Stomach (tissue), 9 donors: Measurements from ENCODE around the gene CORO2B. TPM values are rescaled to one million over a fixed set of nuclear protein-coding genes. Genes with fewer than 3 reads are reported as not detected.

Experiments used
- DNase-seq, 2 donors: peaks; one replicate each; pipeline versions ENCODE4 v3.0.0 to v3.0.0-alpha.2; 2013 to 2019
- H3K27ac ChIP-seq, 5 donors: fragments of 200-600 bp in 4 of 5; sonication (generic) in 4 of 5; one replicate each; pipeline ENCODE4 v1.5.1; 2013 to 2019; ENCODE audit warnings: mild to moderate bottlenecking in 1 of 5, moderate library complexity in 1 of 5
- H3K27me3 ChIP-seq, 3 donors: fragments of 200-600 bp; sonication (generic); one replicate each; pipeline ENCODE4 v1.5.1; 2017 to 2019; ENCODE audit warnings: mixed run types in 1 of 3
- H3K36me3 ChIP-seq, 4 donors: fragments of 200-600 bp; sonication (generic); 1 replicate in 3 of 4; 2 replicates in 1 of 4; pipeline ENCODE4 v1.5.1; 2016 to 2019
- H3K4me1 ChIP-seq, 4 donors: fragments of 200-600 bp; sonication (generic); one replicate each; pipeline ENCODE4 v1.5.1; 2016 to 2019
- H3K4me3 ChIP-seq, 4 donors: fragments of 200-600 bp; sonication (generic) in 3 of 4; one replicate each; pipeline ENCODE4 v1.5.1; 2016 to 2019; ENCODE audit warnings: mild to moderate bottlenecking in 1 of 4
- H3K9me3 ChIP-seq, 4 donors: fragments of 200-600 bp; sonication (generic); one replicate each; pipeline ENCODE4 v1.5.1; 2016 to 2019
- CTCF ChIP-seq, 7 experiments: fragments of 450-650 bp in 4 of 7; fragments of 200-600 bp in 3 of 7; sonication (generic) in 3 of 7; IDR thresholded peaks; one replicate each; pipeline ENCODE4 v1.5.1; 2016 to 2019; ENCODE audit warnings: antibody characterized with exemption in 7 of 7, control low read depth in 2 of 7, mild to moderate bottlenecking in 1 of 7
- EP300 ChIP-seq: sonication (generic); formaldehyde crosslinking; IDR thresholded peaks from one replicate; pipeline ENCODE4 v1.6.1; 2017; ENCODE audit warnings: antibody characterized with exemption
- POLR2A ChIP-seq, 4 donors: fragments of 450-650 bp; IDR thresholded peaks; one replicate each; pipeline ENCODE4 v1.6.1; 2016; ENCODE audit warnings: antibody characterized with exemption in 4 of 4, control low read depth in 2 of 4, mild to moderate bottlenecking in 1 of 4, moderate library complexity in 1 of 4
- POLR2AphosphoS5 ChIP-seq, 3 donors: sonication (generic); formaldehyde crosslinking; IDR thresholded peaks; one replicate each; pipeline ENCODE4 v1.6.1; 2016; ENCODE audit warnings: antibody characterized with exemption in 3 of 3
- WGBS, 5 donors: extraction: QIAGEN DNeasy Blood & Tissue Kit in 3 of 5; methylation state at CpG; one replicate each; pipeline versions ENCODE4 v1.1.5 to v1.1.7; 2013 to 2018; 5-methylcytosine and 5-hydroxymethylcytosine counted together
- intact Hi-C: fragments of 100-400 bp; cut with DNase I; formaldehyde crosslinking; loops from one replicate; pipeline ENCODE4 v1.15.1; 2023; ENCODE audit warnings: low total_unique reads
- polyA plus RNA-seq, 3 donors: library from polyadenylated mRNA; stranded (reverse); fragments of 200-250 nt; gene quantifications; one replicate each; pipeline ENCODE4 v1.2.3, GENCODE V29; 2013
- total RNA-seq, 5 donors: library from RNA; depleted of rRNA; stranded (reverse); fragments of >200 nt; gene quantifications; one replicate each; pipeline versions ENCODE4 v1.1.0 to v1.2.3, GENCODE V29; 2014 to 2016
- donor health status: healthy with polysubstance abuse.
- donor health status: Bipolar disorder and iron deficiency.
- donor health status: healthy.

The CORO2B gene
- total and polyA plus RNA-seq, 8 donors: 0.89 to 3.7 (median 2.3) TPM; not detected in 1

GRCh38 chr15:68586274-68586961 lies 7.6 kb downstream of the CORO2B start:
- Histone ChIP-seq H3K4me3 (no peak overlapping the region), H3K27me3 (peaks cover 0 to 10% (median 0%) of the 10 kb centered on the region in 3 donors), H3K4me1 (peaks cover 0 to 27% (median 5%) of the 10 kb centered on the region in 4 donors), H3K36me3 (no peaks in the 10 kb centered on the region), H3K9me3 (no peaks in the 10 kb centered on the region), H3K27ac (peak overlapping the region in 3 of 5 donors; percentile 25 to 51 (median 50))
- TF ChIP-seq CTCF (IDR thresholded peaks at IDR 0.05): no peak
- TF ChIP-seq EP300: no peak
- TF ChIP-seq POLR2AphosphoS5 (IDR thresholded peaks at IDR 0.05): no peak
- intact Hi-C loops: no loop called here
- WGBS, 5 donors: 56 to 71% (median 68%) methylated on average over 5 to 8 of the region's 8 CpGs
- no peak for DNase-seq

- intact Hi-C loops: no loop called here
- DNase-seq: no peak
- peaks cover 0 to 10% (median 0%) of the 10 kb centered on the region in 3 donors for H3K27me3 ChIP-seq
These were observed 9.1 kb downstream of the CORO2B start for GRCh38 chr15:68587769-68588385.

GRCh38 chr15:68589053-68589452 lies 10.3 kb downstream of the CORO2B start:
- WGBS, 5 donors: 51 to 84% (median 71%) methylated on average over 2 of the region's 2 CpGs
- TF ChIP-seq POLR2A (IDR thresholded peaks at IDR 0.05) (no peak), EP300 (no peak), POLR2AphosphoS5 (IDR thresholded peaks at IDR 0.05) (no peak), CTCF (IDR thresholded peaks at IDR 0.05) (no peak)
- peaks cover 0 to 27% (median 5%) of the 10 kb centered on the region in 4 donors for H3K4me1 ChIP-seq
- intact Hi-C loops: no loop called here
- H3K27ac ChIP-seq: no peak overlapping the region
- DNase-seq: no peak
- H3K9me3 ChIP-seq: no peaks in the 10 kb centered on the region
- no peaks in the 10 kb centered on the region for H3K36me3 ChIP-seq
- H3K4me3 ChIP-seq: no peak overlapping the region
- H3K27me3 ChIP-seq: peaks cover 0 to 10% (median 0%) of the 10 kb centered on the region in 3 donors

More at GRCh38 chr15:68587769-68588385, 9.1 kb downstream of the CORO2B start:
- Histone ChIP-seq H3K4me1 (peaks cover 0 to 27% (median 5%) of the 10 kb centered on the region in 4 donors), H3K4me3 (no peak overlapping the region), H3K9me3 (no peaks in the 10 kb centered on the region), H3K27ac (peak overlapping the region in 1 of 5 donors; percentile 28), H3K36me3 (no peaks in the 10 kb centered on the region)
- no peak for TF ChIP-seq CTCF (IDR thresholded peaks at IDR 0.05)
- no peak for TF ChIP-seq EP300
- TF ChIP-seq POLR2A (IDR thresholded peaks at IDR 0.05): no peak
- no peak for TF ChIP-seq POLR2AphosphoS5 (IDR thresholded peaks at IDR 0.05)
- WGBS, 5 donors: 78 to 92% (median 88%) methylated on average over 4 of the region's 4 CpGs

GRCh38 chr15:68589783-68590710 lies 11.3 kb downstream of the CORO2B start:
- intact Hi-C loops: no loop called here
- Histone ChIP-seq H3K9me3 (no peaks in the 10 kb centered on the region), H3K27me3 (peaks cover 0 to 14% (median 0%) of the 10 kb centered on the region in 3 donors), H3K4me3 (no peak overlapping the region), H3K27ac (no peak overlapping the region), H3K4me1 (peaks cover 0 to 20% (median 5%) of the 10 kb centered on the region in 4 donors), H3K36me3 (no peaks in the 10 kb centered on the region)
- TF ChIP-seq EP300 (no peak), POLR2A (IDR thresholded peaks at IDR 0.05) (no peak), POLR2AphosphoS5 (IDR thresholded peaks at IDR 0.05) (no peak), CTCF (IDR thresholded peaks at IDR 0.05) (no peak)
- peak in 1 of 2 donors; percentile 40 for DNase-seq
- WGBS, 5 donors: 76 to 88% (median 84%) methylated on average over 13 to 15 of the region's 15 CpGs
